HEK293 (cell line): ENCODE results near the gene CEP89.

ENCODE experiments used
- AEBP2 ChIP-seq: fragments of 450-650 bp; formaldehyde crosslinking; IDR thresholded peaks from 2 replicates; pipeline ENCODE4 v1.5.1; 2016; ENCODE audit warnings: missing biosample characterization, missing genetic modification characterization, borderline replicate concordance
- GFI1B ChIP-seq: fragments of 450-650 bp; formaldehyde crosslinking; IDR thresholded peaks from 2 replicates; pipeline ENCODE4 v1.5.1; 2016; ENCODE audit warnings: missing biosample characterization, missing genetic modification characterization
- HIC1 ChIP-seq: fragments of 450-650 bp; formaldehyde crosslinking; IDR thresholded peaks from 2 replicates; pipeline ENCODE4 v1.5.1; 2016; ENCODE audit warnings: missing biosample characterization, missing genetic modification characterization
- HOXC10 ChIP-seq: sonication (generic); formaldehyde crosslinking; IDR thresholded peaks from 2 replicates; pipeline ENCODE4 v1.8.1; 2023; ENCODE audit warnings: mild to moderate bottlenecking, missing genetic modification reagents
- KLF17 ChIP-seq: fragments of 450-650 bp; formaldehyde crosslinking; IDR thresholded peaks from 2 replicates; pipeline ENCODE4 v1.5.1; 2016; ENCODE audit warnings: missing biosample characterization, missing genetic modification characterization
- MEIS1 ChIP-seq: sonication (generic); formaldehyde crosslinking; IDR thresholded peaks from 2 replicates; pipeline ENCODE4 v1.8.1; 2022; ENCODE audit warnings: missing genetic modification reagents, mild to moderate bottlenecking, borderline replicate concordance
- PRDM2 ChIP-seq: fragments of 450-650 bp; formaldehyde crosslinking; IDR thresholded peaks from 2 replicates; pipeline ENCODE4 v1.5.1; 2016; ENCODE audit warnings: missing biosample characterization, missing genetic modification characterization, borderline replicate concordance
- TRIM28 ChIP-seq: IDR thresholded peaks from 2 replicates; pipeline ENCODE4 v1.6.1; 2011; ENCODE audit warnings: low read length, control low read depth, borderline replicate concordance
- TSHZ1 ChIP-seq: fragments of 450-650 bp; formaldehyde crosslinking; IDR thresholded peaks from 2 replicates; pipeline ENCODE4 v1.5.1; 2016; ENCODE audit warnings: missing biosample characterization, missing genetic modification characterization, borderline replicate concordance
- ZBTB21 ChIP-seq: fragments of 450-650 bp; formaldehyde crosslinking; IDR thresholded peaks from 2 replicates; pipeline ENCODE4 v1.5.1; 2017; ENCODE audit warnings: missing biosample characterization, missing genetic modification characterization
- ZNF19 ChIP-seq: fragments of 450-650 bp; formaldehyde crosslinking; IDR thresholded peaks from 2 replicates; pipeline ENCODE4; 2016; ENCODE audit warnings: missing biosample characterization, missing genetic modification characterization, low read depth
- ZNF223 ChIP-seq: fragments of 450-650 bp; formaldehyde crosslinking; IDR thresholded peaks from 2 replicates; pipeline ENCODE4 v1.5.1; 2016; ENCODE audit warnings: missing biosample characterization, missing genetic modification characterization
- ZNF529 ChIP-seq: fragments of 450-650 bp; formaldehyde crosslinking; IDR thresholded peaks from 2 replicates; pipeline ENCODE4 v1.5.1; 2017; ENCODE audit warnings: missing genetic modification characterization, missing biosample characterization; ENCODE audit not compliant: insufficient replicate concordance
- ZNF621 ChIP-seq: fragments of 450-650 bp; formaldehyde crosslinking; IDR thresholded peaks from 2 replicates; pipeline ENCODE4 v1.5.1; 2017; ENCODE audit warnings: missing biosample characterization, missing genetic modification characterization
- ZNF626 ChIP-seq: fragments of 450-650 bp; sonication (Bioruptor Pico); formaldehyde crosslinking; IDR thresholded peaks from 2 replicates; pipeline ENCODE4 v1.5.1; 2018; ENCODE audit warnings: missing biosample characterization, missing genetic modification characterization, inconsistent platforms
- ZNF639 ChIP-seq: fragments of 450-650 bp; formaldehyde crosslinking; IDR thresholded peaks from 2 replicates; pipeline ENCODE4 v1.5.1; 2016; ENCODE audit warnings: missing biosample characterization, missing genetic modification characterization
- ZNF645 ChIP-seq: fragments of 450-650 bp; formaldehyde crosslinking; IDR thresholded peaks from 2 replicates; pipeline ENCODE4; 2016; ENCODE audit warnings: missing biosample characterization, missing genetic modification characterization
- ZNF660 ChIP-seq: fragments of 450-650 bp; IDR thresholded peaks from 2 replicates; pipeline ENCODE4 v1.5.1; 2018; ENCODE audit warnings: missing biosample characterization, mild to moderate bottlenecking, missing genetic modification characterization
- ZNF670 ChIP-seq: fragments of 450-650 bp; formaldehyde crosslinking; IDR thresholded peaks from 2 replicates; pipeline ENCODE4 v1.5.1; 2016; ENCODE audit warnings: missing biosample characterization, missing genetic modification characterization, low read depth
- ZNF791 ChIP-seq: fragments of 450-650 bp; formaldehyde crosslinking; IDR thresholded peaks from 2 replicates; pipeline ENCODE4 v1.5.1; 2016; ENCODE audit warnings: missing biosample characterization, missing genetic modification characterization

The CEP89 gene

GRCh38 chr19:32876919-32877285 is 94.9 kb downstream of the CEP89 start (continued):
- TF ChIP-seq HIC1 (peak; percentile 85), ZNF791 (tag by site-specific recombination) (no peak), ZNF626 (tag by site-specific recombination) (no peak), PRDM2 (tag by site-specific recombination) (no peak), ZNF621 (tag by site-specific recombination) (no peak), ZNF223 (tag by site-specific recombination) (no peak), ZNF639 (tag by site-specific recombination) (peak; percentile 55; the same call in 1 of the 2 replicates), ZBTB21 (peak; percentile 62; the same call in 1 of the 2 replicates), MEIS1 (CRISPR knock-in tag) (no peak), KLF17 (tag by site-specific recombination) (no peak), ZNF645 (tag by site-specific recombination) (no peak), ZNF529 (tag by site-specific recombination) (no peak), ZNF670 (no peak), GFI1B (tag by site-specific recombination) (peak; percentile 83), TSHZ1 (peak; percentile 76; the same call in 1 of the 2 replicates), ZNF19 (tag by site-specific recombination) (no peak), AEBP2 (tag by site-specific recombination) (no peak), ZNF660 (peak; percentile 80), TRIM28 (no peak), HOXC10 (CRISPR knock-in tag) (no peak)
